ENCODE data around the gene RPS2. TPM values are rescaled to one million over a fixed set of nuclear protein-coding genes. Genes with fewer than 3 reads are reported as not detected.
"Not testable (repeated sequence)": the region's sequence is repeated elsewhere in the genome, so short reads cannot be mapped to it uniquely, and the experiment has no call there.

The RPS2 gene
- polyA plus RNA-seq (ENCODE audit: insufficient read length in 3 of 3), result 1,000 to 10,000 TPM; 1,774 to 1,944 (median 1,840) TPM

DNA sequence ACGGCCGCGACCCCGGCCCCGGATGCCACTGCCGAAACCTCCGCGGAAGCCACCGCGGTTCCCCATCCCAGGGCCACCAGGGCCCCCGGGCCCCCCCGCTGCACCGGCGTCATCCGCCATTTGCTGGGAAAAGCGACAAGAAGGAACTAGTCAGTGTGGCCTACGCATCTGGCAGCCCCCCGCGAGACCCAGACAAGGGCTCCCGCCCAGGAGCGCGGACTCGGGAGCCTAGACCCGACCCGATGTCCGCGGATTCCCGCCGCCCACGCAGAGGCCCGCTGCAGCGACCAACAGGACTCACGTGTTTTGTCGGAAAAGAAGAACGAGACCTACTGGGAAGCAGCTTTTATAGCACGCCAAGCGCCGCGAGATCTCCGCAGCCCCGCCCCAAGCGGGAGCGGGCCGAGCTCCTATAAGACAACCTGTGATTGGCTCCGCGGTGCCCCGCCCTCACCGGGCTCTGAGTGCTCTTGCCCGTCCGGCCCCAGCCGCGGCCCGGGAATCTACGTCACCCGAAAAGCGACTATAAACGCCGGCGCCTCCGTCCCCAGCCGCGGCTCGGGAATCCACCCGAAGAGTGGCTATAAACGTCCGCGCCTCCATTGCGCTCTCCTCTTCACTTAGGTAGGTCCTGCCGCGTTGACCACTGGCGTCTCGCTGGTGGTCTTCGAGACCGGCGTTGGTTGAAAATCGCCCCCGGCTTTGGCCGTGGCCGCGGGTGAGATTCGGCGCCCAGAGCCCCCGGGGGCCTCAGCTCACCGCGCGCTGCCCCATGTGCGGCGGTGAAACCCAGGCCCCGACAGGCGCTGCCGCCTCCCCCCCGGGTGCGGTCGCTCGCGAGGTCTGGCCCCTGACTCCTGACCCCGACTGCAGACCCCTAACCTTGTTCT, at the start of gene RPS2:
RPS2 (minus strand) TSS at position 321 of the 890 bp plus-strand sequence; CDS start at position 120, 201 bp downstream.
- peak; percentile 93 to 97 (median 94) for DNase-seq (ENCODE audit: low read depth in 3 of 3, low spot score in 2 of 3)

DNA sequence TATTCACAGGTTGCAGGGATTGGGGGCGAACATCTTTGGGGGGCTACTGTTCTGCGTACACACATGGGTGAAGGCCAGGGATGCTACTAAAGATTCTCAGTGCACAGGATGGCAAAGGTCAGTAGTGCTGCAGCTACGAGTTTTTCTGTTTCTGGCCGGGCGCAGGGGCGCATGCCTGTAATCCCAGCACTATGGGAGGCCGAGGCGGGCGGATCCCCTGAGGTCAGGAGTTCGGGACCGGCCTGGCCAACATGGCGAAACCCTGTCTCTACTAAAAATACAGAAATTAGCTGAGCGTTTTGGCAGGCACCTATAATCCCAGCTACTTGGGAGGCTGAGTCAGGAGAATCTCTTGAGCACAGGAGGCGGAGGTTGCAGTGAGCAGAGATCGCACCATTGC, 48.9 kb upstream of the RPS2 start:
- DNase-seq (ENCODE audit: low read depth in 3 of 3, low spot score in 2 of 3), result no peak

DNA sequence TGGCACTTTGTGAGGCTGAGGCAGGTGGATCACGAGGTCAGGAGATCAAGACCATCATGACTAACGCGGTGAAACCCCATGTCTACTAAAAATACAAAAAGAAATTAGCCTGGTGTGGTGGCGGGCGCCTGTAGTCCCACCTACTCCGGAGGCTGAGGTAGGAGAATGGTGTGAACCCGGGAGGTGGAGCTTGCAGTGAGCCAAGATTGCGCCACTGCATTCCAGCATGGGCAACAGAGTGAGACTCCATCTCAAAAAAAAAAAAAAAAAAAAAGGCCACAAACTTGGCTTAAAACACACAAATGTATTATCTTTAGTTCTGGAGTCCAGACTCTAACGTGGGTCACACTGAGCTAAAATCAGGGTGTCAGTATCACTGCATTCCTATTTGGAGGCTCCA, 47.1 kb upstream of the RPS2 start:
- DNase-seq (ENCODE audit: low read depth in 3 of 3, low spot score in 2 of 3), result not testable (repeated sequence)

DNA sequence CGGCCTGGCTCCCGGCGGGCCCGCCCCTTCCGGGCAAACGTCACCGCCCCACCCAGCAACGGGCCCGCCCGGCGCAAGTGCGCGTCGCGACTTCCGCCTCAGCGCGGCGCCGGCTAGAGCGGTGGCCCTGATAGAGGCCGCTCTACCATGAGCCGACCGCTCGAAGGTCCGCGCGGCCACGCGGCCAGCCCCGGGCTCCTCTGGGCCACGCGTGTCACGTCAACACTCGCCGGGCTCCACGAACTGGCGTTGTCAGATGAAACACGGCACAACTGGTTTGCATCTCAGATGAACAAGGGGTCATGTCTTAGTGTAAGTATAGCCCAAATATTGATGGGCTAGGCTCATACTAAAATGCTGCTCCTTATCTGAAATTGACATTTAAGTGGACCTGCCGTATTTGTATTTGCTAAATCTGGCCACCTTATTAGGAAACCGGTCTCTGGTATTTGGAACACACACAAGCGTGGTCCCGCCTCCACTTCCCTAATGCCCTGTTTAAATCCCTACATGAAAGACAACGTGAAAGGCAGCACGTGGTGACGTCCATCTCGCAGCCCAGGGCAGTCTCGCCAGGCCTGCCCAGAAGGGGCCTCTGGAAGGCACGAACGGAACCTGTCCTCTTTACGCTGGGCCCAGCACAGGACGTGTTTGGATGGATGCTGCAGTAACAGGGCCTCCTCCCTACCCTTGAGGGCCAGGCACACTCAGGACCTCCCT, 45.3 kb upstream of the RPS2 start, which contains the start of gene ZNF598:
ZNF598 (minus strand) TSS at position 31 of the 720 bp plus-strand sequence.
- DNase-seq (ENCODE audit: low read depth in 3 of 3, low spot score in 2 of 3), result peak in 1 of 3 donors; percentile 75

DNA sequence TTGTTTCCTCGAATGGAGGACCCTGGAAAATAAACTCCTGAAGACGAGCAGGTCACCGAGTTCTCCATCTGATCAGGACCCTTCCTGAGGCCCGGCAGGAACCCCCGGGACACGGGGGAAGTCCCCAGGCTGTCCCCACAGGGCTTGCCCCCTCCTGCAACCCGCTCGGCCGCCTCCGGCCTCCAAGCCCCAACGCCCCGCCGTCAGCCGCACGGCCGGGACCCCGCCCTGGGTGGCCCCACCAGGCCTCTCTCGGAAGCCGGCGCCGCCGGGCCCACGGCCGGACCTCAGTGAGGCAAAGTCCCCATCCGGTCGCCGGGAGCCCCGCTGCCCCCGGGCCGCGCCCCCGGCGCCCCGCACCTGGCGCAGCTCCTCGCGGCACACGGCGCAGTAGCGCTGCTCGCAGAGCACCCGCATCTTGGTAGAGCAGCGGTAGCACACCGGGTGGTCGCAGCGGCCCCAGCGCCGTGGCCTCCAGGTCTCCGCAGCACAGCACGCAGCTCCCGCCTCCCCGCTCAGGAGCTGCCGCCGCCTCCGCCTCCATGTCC, 44.6 kb upstream of the RPS2 start:
- DNase-seq (ENCODE audit: low read depth in 3 of 3, low spot score in 2 of 3), result no peak

DNA sequence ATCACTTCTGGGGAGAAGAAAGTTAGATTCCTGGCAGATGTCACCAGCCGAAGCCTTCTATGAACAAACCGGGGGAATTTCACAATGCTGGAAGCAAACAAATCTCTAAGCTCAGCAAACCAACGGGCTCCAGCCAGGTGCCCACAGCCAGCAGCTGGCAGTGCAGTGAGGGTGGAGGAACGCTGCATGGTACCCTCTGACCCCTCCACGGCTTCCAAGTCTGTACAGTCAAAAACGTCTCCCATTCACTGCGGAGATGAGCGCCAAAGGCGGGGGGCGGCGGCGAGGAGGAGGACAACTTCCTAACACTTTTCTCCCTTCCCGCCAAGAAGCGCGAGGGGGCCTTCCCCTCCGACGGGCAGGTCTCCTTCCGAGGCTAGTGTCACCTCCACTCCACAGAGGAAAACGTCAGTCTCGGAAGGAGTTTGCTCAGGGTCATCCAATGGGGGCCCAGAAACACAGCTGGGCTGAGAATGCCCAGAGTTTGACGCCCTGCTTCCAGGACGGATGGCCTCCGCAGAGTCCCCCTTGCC, 44.1 kb upstream of the RPS2 start:
- DNase-seq (ENCODE audit: low read depth in 3 of 3, low spot score in 2 of 3), result no peak

DNA sequence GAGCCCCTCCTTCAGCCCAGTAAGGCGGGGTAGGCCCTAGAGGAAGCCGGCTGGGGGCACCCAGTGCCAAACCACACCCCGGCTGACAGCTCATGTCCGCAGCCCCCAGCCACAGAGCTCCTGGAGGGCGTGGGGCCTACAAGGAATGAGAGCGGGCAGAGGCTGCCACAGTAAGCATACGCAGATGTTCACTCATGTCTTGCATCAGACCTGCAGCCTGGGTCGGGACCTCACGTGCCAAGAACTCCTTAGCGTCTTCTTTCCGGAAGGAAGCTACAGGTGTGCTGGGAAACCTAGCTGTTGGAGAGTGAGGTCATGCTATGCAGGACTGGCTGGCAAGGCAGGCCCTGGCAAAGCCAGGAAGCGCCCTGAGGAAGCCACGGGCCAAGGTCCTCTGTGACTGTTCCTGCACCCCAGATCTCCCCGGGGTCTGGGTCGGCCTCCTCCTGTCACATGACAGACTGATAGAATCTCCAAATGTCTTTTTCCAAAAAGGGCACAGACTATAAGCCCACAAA, 43.4 kb upstream of the RPS2 start:
- DNase-seq (ENCODE audit: low read depth in 3 of 3, low spot score in 2 of 3), result no peak

DNA sequence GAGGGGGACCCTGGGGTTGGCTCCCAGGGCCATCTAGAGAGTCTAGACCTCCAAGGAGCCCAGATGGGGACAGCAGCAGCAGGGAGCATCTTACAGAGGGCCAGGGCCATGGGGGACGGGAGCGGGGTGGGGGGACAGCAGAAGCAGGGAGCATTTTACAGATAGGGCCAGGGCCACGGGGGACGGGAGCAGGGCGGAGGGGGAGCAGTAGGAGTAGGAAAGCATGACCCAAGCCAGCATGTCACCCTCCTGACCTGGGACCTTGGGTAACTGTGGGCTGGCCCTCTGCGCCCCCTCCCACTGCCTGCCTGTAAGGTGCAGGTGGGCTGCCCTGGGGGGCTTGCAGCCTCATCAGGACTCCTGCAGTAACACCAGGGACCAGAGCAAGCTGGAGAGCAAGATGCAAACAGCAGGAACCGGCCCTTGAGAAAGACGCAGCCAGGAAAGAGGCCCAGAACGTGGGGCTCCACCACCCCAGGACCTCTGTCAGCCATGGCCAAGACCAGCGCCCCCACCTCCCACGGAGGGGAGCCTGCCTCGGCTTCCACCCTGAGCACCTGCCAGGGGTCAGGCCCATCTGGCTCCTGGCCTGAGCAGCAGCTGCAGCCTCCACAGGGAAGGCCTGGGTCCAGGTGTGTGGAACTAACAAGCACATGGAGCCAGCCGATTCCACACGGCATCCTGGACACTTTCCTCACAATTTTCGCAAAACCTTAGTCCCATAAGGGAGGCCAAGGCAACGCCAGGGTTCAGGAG, 42.6 kb upstream of the RPS2 start:
- DNase-seq (ENCODE audit: low read depth in 3 of 3, low spot score in 2 of 3), result no peak

DNA sequence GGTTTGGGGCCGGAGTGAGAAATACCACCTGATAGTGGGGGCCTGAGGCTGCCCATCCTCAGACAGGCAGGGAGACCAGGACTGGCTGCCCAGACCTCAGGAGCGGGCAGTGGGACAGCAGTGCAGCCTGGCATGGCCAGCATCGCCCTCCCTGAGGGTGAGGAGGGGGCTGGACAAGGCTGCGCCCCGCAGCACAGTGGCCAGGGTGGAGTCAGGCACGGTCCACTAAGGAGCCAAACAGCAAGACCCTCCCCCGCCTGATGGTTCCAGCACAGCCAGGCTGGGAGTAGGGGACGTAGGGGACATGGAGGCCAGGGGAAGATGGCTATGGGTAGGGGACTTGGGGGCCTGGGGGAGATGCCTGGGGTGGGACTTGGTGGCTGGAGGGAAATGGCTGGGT, 41.7 kb upstream of the RPS2 start:
- DNase-seq (ENCODE audit: low read depth in 3 of 3, low spot score in 2 of 3), result no peak

DNA sequence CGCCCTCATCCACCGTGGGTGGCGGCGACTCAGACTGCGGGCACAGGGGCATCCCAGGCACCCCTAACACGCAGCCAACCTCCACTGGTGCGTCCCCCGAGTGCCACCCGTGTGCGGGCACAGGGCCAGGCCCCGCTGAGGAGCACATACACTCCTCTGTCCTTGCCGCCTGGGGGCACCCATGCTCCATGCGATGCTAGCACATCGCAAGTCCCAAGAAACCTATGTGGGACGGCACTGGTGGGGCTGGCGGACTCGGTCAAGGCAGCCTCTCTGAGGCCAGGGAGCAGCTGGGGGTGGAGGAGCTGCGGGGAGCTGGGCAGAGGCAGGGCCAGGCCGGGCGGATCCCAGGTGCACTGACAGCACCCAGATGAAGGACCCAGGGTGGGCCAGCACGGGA, 41.0 kb upstream of the RPS2 start:
- DNase-seq (ENCODE audit: low read depth in 3 of 3, low spot score in 2 of 3), result no peak

DNA sequence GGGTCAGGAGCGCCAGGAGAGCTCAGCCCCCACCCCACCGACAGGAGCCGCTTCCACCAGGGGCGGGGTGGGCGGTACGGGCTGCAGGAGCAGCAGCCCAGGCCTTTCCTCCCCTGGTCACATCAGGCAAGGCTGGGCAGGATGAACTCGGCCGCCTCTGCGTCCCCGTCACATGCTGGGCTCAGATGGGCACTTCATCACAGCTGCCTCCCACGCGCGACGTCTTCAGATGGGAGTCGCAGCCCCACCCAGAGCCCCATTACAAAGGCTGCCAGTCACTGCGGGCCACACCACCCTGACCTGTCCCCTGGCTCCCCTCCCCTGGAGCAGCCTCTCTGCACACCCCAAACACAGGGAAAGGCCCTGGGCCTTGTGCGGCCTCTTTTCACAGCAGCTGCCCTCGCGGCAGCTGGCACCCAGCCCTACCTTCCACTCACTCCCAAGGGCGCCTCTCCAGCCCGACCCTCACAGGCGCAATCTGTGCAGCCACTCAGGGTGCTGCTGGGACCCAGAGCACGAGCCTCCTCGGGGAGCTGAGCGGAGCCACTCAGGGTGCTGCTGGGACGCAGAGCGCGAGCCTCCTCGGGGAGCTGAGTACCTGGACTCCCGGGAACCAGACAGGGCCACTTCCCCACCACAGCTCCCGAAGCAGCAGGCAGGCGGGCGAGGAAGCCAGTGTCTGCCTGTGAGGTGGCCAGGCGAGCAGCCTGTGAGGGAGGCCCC, 40.3 kb upstream of the RPS2 start:
- DNase-seq (ENCODE audit: low read depth in 3 of 3, low spot score in 2 of 3), result no peak

DNA sequence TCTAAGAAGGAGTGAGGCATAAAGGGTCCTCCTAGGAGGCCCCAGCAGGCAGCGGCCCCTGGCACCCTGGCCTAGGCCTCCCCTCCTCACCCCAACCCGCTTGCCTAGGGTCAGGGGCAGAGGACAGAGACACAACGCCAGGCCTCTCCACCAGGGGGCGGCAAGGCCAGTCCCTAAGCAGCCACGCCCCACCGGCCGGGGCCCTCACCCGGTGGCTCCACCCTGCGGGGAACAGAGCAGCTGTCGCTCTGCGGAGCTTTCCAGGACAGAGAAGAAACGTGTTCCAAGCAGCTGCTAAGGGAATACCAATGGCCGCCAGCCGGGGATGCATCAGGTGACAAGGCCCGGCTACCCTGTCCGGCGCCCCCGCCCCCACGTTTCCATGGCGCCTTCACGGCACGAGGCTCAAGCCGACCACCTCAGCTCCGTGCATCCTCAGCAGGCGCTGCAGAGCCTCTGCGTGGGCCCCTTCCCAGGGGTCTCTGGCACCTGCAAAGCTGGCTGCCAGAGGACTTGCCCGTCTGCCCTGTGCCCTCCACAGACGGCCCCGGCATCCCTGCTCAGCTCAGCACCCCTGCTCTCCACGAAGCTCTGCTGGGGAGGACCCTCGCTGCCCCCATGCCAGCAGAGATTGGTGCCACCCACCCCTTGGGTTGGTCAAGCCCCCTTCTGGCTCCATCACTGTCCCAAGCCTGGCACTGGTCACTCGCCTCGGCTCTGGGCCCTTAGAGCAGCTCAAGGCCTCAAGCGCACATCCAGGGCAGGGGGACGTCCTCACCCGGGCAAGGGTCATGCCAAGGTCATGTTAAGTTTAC, 39.4 kb upstream of the RPS2 start:
- peak in 1 of 3 donors; percentile 66 for DNase-seq (ENCODE audit: low read depth in 3 of 3, low spot score in 2 of 3)

DNA sequence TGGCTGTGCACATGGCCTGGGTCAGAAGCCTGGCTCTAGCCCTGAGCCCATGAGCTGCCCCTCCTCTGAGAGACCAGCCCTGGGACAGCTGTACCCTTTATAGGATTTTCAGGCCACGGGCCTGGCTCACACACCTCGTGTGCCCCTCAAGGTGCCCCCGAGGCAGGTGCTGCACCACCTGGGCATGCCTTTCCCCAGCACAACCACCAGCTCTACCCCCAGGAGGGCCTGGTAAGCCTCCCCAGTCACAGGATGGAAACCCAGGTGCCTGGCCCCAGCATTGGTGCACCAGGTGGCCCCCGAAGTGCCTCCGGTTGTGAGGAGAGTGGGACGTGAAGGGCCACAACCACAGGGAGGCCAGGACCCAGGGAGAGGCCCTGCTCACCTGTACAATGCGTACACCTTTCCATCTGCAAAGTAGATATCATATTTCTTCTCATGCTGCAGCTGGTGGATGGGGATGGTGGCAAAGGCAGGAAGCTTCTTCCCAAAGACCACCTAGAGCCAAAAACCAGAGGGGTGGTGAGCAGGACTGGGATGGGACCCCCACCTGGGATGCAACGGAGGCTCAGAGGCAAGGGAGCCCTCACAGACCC, 38.7 kb upstream of the RPS2 start:
- DNase-seq (ENCODE audit: low read depth in 3 of 3, low spot score in 2 of 3), result no peak

DNA sequence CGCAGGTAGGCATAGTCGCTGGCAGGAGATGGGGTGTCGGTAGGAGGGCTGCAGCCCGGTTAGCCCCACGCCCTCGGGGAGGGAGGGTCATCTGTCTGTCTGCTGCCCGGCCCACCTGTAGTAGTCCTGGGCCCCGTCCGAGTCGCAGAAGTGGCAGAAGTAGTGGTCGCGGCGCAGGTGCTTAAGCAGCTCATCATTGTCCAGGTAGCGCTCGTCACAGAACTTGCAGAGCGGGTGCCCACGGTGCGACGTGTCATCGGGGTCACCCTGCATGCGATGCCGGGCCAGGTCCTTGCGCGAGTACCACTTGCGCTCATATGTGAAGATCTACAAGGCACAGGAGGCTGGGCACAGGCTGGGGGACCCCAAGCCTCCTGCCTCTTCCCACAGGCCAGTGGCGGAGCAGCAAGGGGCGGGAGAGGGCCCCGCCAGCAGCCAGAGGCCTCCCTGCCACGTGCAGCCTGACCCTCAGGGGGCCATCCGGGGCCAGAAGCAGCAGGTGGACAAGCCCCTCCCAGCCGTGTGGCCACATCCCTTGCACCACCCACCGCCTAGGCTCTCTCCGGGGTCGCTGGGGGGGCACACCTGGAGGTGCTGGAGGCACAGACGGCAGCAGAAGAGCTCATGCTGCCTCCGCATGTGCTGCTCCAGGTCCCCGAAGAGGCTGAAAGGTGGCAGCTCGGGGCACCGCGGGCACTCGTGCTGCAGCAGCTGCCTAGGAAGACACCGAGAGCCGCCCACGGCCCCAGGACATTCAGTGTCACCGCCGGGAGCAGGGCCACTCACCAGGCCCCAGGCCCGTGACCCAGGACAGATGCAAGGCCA, 38.0 kb upstream of the RPS2 start:
- DNase-seq (ENCODE audit: low read depth in 3 of 3, low spot score in 2 of 3), result no peak

DNA sequence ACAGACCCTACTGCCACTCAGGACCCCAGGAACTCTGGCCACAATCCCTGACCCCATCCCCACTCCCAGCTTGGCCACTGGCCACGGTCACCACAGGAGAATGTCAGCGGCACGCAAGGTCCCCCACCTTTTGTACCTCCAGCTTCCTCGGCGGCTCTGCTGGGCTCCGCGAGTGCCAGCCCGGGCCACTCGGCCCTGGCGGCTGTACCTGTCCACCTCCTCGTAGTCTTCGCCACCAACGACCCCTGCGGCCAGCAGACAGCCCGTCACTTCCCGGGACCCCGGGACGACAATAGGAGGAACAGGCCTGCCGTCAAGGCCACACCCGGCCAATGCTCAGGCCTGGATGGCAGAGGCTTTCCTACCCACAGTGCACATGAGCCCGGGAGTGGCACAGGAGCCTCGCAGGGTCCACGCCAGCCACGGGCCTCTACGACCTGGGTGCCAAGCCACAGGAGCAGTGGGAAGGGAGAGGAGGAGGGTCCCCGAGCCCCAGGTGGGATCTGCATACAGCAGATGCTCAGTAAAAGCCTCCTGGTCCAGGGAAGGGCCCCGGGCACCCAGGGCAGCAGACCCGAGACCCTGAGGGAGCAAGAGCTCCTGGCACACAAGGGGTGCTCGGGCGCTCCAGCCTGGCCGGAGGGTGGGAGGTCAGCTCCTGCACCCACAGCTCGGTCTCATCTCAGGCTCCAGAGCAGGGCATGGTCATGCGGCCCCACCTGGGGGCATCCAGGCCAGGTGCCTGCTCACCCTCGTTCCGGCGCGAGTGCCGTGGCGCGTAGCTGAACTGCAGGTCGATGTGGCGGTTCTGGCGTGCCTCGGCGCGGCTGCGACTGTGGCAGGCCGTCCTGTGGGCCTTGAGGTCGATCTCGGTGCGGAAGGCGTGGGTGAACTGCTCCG, 37.1 kb upstream of the RPS2 start:
- no peak for DNase-seq (ENCODE audit: low read depth in 3 of 3, low spot score in 2 of 3)

DNA sequence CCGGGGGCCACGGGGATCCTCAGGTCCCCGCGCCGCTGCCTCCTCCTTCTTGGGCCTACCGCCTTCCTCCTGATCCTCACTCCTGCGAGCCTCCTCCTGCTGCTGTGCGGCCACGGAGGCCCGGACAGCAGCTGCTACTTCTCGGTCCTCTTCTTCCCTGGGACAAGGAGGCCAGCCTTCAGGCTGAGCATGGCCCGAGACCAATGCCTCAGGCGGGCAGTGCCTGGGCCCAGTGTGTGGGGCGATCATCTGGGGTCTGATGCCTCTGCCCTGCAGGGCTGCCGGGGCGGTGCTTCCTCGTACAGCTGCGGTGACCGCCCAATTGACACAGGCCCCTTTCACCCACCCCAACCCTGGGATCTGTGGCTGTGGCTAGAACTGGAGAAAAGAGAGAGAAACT, 36.4 kb upstream of the RPS2 start:
- DNase-seq (ENCODE audit: low read depth in 3 of 3, low spot score in 2 of 3), result no peak

Data from right renal cortex interstitium (tissue), 3 donors.